DOHH2 (cell line): ENCODE results near the gene PPM1J.

Experiments used
- H3F3A ChIP-seq: fragments of 200-600 bp; sonication (generic), shearing (Covaris generic); 2 replicates; pipeline ENCODE4 v1.6.0; 2016; ENCODE audit warnings: antibody characterized with exemption, mild to moderate bottlenecking; ENCODE audit not compliant: control insufficient read depth, insufficient read depth
- H3K27ac ChIP-seq: fragments of 200-600 bp; sonication (generic); 2 replicates; pipeline ENCODE4 v1.5.1; 2014; ENCODE audit warnings: low read depth, mild to moderate bottlenecking, low read length, moderate library complexity
- H3K27me3 ChIP-seq: fragments of 200-600 bp; sonication (generic); 2 replicates; pipeline ENCODE4 v1.6.1; 2014; ENCODE audit warnings: mild to moderate bottlenecking, low read length, mixed read lengths; ENCODE audit not compliant: control insufficient read depth
- H3K36me3 ChIP-seq: fragments of 200-600 bp; sonication (generic); 2 replicates; pipeline ENCODE4 v1.6.1; 2014; ENCODE audit warnings: mild to moderate bottlenecking, low read length, moderate library complexity, mixed read lengths; ENCODE audit not compliant: control insufficient read depth
- H3K4me1 ChIP-seq: fragments of 200-600 bp; sonication (generic); 2 replicates; pipeline ENCODE4 v1.6.1; 2014; ENCODE audit warnings: mild to moderate bottlenecking, low read length, mixed read lengths; ENCODE audit not compliant: control insufficient read depth
- H3K4me2 ChIP-seq: fragments of 200-600 bp; sonication (generic); 2 replicates; pipeline ENCODE4 v1.6.0; 2014; ENCODE audit warnings: mild to moderate bottlenecking, low read length, moderate library complexity
- H3K4me3 ChIP-seq: fragments of 200-600 bp; sonication (generic); 2 replicates; pipeline ENCODE4 v1.5.1; 2014; ENCODE audit warnings: mild to moderate bottlenecking, low read length, mixed read lengths
- H3K79me2 ChIP-seq: fragments of 200-600 bp; sonication (generic); 2 replicates; pipeline ENCODE4 v1.6.1; 2014; ENCODE audit warnings: mild to moderate bottlenecking, low read length, mixed read lengths; ENCODE audit not compliant: control insufficient read depth
- H3K9me2 ChIP-seq: fragments of 200-600 bp; sonication (generic); replicated peaks from 2 replicates; pipeline ENCODE4 v1.6.1; 2014; ENCODE audit warnings: mild to moderate bottlenecking, low read length, mixed read lengths; ENCODE audit not compliant: control insufficient read depth
- H3K9me3 ChIP-seq: fragments of 200-600 bp; sonication (generic); 2 replicates; pipeline ENCODE4 v1.6.1; 2014; ENCODE audit warnings: antibody characterized with exemption, low read length, mixed read lengths; ENCODE audit not compliant: control insufficient read depth, insufficient read depth
- H4K20me1 ChIP-seq: fragments of 200-600 bp; sonication (generic); 2 replicates; pipeline ENCODE4 v1.6.0; 2014; ENCODE audit warnings: low read depth, mild to moderate bottlenecking, antibody characterized with exemption, low read length, moderate library complexity; ENCODE audit not compliant: control insufficient read depth, insufficient read depth
- CTCF ChIP-seq: fragments of 200-600 bp; sonication (generic); IDR thresholded peaks from one replicate; pipeline ENCODE4 v1.5.1; 2014; ENCODE audit warnings: antibody characterized with exemption, mild to moderate bottlenecking, low read depth, low read length; ENCODE audit not compliant: poor library complexity, severe bottlenecking
- EZH2phosphoT487 ChIP-seq: fragments of 200-600 bp; sonication (generic); IDR thresholded peaks from 2 replicates; pipeline ENCODE4 v1.6.1; 2017; ENCODE audit warnings: borderline replicate concordance, mild to moderate bottlenecking, antibody characterized with exemption, low read length, moderate library complexity, mixed read lengths

The PPM1J gene

GRCh38 chr1:112686835-112687234, 28.3 kb downstream of the PPM1J start:
- Histone ChIP-seq H3K4me1 (no peaks in the 10 kb centered on the region), H3F3A (no peaks in the 10 kb centered on the region), H3K9me3 (no peaks in the 10 kb centered on the region), H3K27ac (no peak overlapping the region), H3K4me3 (no peak overlapping the region), H3K36me3 (no peaks in the 10 kb centered on the region), H3K4me2 (no peak overlapping the region), H4K20me1 (no peaks in the 10 kb centered on the region), H3K27me3 (no peaks in the 10 kb centered on the region), H3K79me2 (no peaks in the 10 kb centered on the region), H3K9me2 (no peaks in the 10 kb centered on the region)
- TF ChIP-seq CTCF = no peak
- no peak for TF ChIP-seq EZH2phosphoT487

GRCh38 chr1:112686417-112686816, 28.7 kb downstream of the PPM1J start:
- Histone ChIP-seq H3K9me3 (no peaks in the 10 kb centered on the region), H3K4me3 (no peak overlapping the region), H3F3A (no peaks in the 10 kb centered on the region), H3K4me1 (no peaks in the 10 kb centered on the region), H3K27ac (no peak overlapping the region), H3K79me2 (no peaks in the 10 kb centered on the region), H3K4me2 (no peak overlapping the region), H4K20me1 (no peaks in the 10 kb centered on the region), H3K9me2 (no peaks in the 10 kb centered on the region), H3K36me3 (no peaks in the 10 kb centered on the region), H3K27me3 (no peaks in the 10 kb centered on the region)
- TF ChIP-seq EZH2phosphoT487 (no peak), CTCF (no peak)

- Histone ChIP-seq H3K36me3 (no peaks in the 10 kb centered on the region), H3K27ac (no peak overlapping the region), H3F3A (no peaks in the 10 kb centered on the region), H3K4me1 (no peaks in the 10 kb centered on the region), H3K4me3 (no peak overlapping the region), H3K9me3 (no peaks in the 10 kb centered on the region), H4K20me1 (no peaks in the 10 kb centered on the region), H3K27me3 (no peaks in the 10 kb centered on the region), H3K9me2 (no peaks in the 10 kb centered on the region), H3K79me2 (no peaks in the 10 kb centered on the region), H3K4me2 (no peak overlapping the region)
- TF ChIP-seq EZH2phosphoT487 (no peak), CTCF (no peak)
Observed at GRCh38 chr1:112685913-112686312, 29.2 kb downstream of the PPM1J start.

GRCh38 chr1:112678605-112679004, 36.5 kb downstream of the PPM1J start:
- peaks cover 27% of the 10 kb centered on the region for H3K4me1 ChIP-seq
- H3K79me2 ChIP-seq = no peaks in the 10 kb centered on the region
- peaks cover 11% of the 10 kb centered on the region for H3K27me3 ChIP-seq
- H3K9me3 ChIP-seq = no peaks in the 10 kb centered on the region
- H3K27ac ChIP-seq = no peak overlapping the region
- H4K20me1 ChIP-seq = peaks cover 4% of the 10 kb centered on the region; the same call in 1 of the 2 replicates
- no peak overlapping the region for H3K4me3 ChIP-seq
- no peak for TF ChIP-seq EZH2phosphoT487
- no peak for TF ChIP-seq CTCF
- H3K9me2 ChIP-seq = no peaks in the 10 kb centered on the region
- no peak overlapping the region for H3K4me2 ChIP-seq
- H3K36me3 ChIP-seq = no peaks in the 10 kb centered on the region
- peaks cover 6% of the 10 kb centered on the region; the same call in 1 of the 2 replicates for H3F3A ChIP-seq
